Neural progenitor cell (in vitro differentiated cells): ENCODE results near the gene KRT20.

Experiments used
- CTCF ChIP-seq: fragments of 200-600 bp; sonication (generic); IDR thresholded peaks from 2 replicates; pipeline ENCODE4 v1.5.1; 2017; ENCODE audit warnings: antibody characterized with exemption, mild to moderate bottlenecking
- EZH2 ChIP-seq: fragments of 200-600 bp; sonication (generic); IDR thresholded peaks from 2 replicates; pipeline ENCODE4 v1.6.1; 2017; ENCODE audit warnings: antibody characterized with exemption, mild to moderate bottlenecking, moderate library complexity

GRCh38 chr17:40896916-40897455 is 11.9 kb upstream of the KRT20 start:
- no peak for TF ChIP-seq EZH2
- no peak for TF ChIP-seq CTCF
